Endothelial cell of umbilical vein (primary cell): ENCODE data around the gene FSTL4. TPM values are rescaled to one million over a fixed set of nuclear protein-coding genes. Genes with fewer than 3 reads are reported as not detected.

ENCODE experiments used
- BruUV-seq: library from RNA; stranded (reverse); fragments of 400-500 nt; replicated peaks from 2 replicates; lab custom pipeline; 2021; lab: Mats Ljungman, UMichigan
- CTCF ChIA-PET: fragments of 300-600, 350-600 bp; sonication (Branson Sonifier 250); formaldehyde crosslinking; loops from one replicate; lab custom pipeline; 2021; ENCODE audit warnings: antibody characterized with exemption, inconsistent platforms; lab: Charles Lee
- POLR2A ChIA-PET: fragments of 300-600, 350-600 bp; sonication (Branson Sonifier 250); formaldehyde crosslinking; loops from one replicate; lab custom pipeline; 2021; ENCODE audit warnings: antibody characterized with exemption, inconsistent platforms; lab: Charles Lee
- DNase-seq: peaks from one replicate; pipeline ENCODE4 v3.0.0-alpha.2; 2011; ENCODE audit warnings: low read depth, low spot score
- FAIRE-seq: peaks from 2 replicates; lab custom pipeline; 2011; peaks lifted over from hg19 to GRCh38; lab: Jason Lieb, UNC
- H2AFZ ChIP-seq: 2 replicates; pipeline ENCODE4 v1.6.0; 2012; ENCODE audit warnings: low read depth, low read length, control low read depth, inconsistent platforms
- H3K27ac ChIP-seq: 2 replicates; pipeline ENCODE4 v1.5.1; 2011; ENCODE audit warnings: low read depth, mild to moderate bottlenecking, control low read depth, low read length, moderate library complexity; ENCODE audit not compliant: insufficient read depth
- H3K27me3 ChIP-seq, 2 experiments: 2 replicates each; pipeline versions ENCODE4 v1.6.0 to v1.6.1; 2011; ENCODE audit warnings: low read length in 2 of 2, mixed read lengths in 1 of 2; ENCODE audit not compliant: control insufficient read depth in 2 of 2, insufficient read depth in 2 of 2
- H3K36me3 ChIP-seq, 2 experiments: 2 replicates in 1 of 2; 3 replicates in 1 of 2; pipeline ENCODE4 v1.5.1; 2011; ENCODE audit warnings: low read length in 2 of 2, mild to moderate bottlenecking in 1 of 2, moderate library complexity in 1 of 2; ENCODE audit not compliant: control insufficient read depth in 2 of 2, insufficient read depth in 2 of 2; ENCODE audit errors: extremely low read depth in 1 of 2
- H3K4me1 ChIP-seq: 3 replicates; pipeline ENCODE4 v1.5.1; 2011; ENCODE audit warnings: mild to moderate bottlenecking, low read length; ENCODE audit not compliant: control insufficient read depth, insufficient read depth; ENCODE audit errors: extremely low read depth
- H3K4me2 ChIP-seq: 2 replicates; pipeline ENCODE4 v1.6.1; 2011; ENCODE audit warnings: low read length, control low read depth, mixed read lengths; ENCODE audit not compliant: insufficient read depth
- H3K4me3 ChIP-seq, 3 experiments: fragments of 200-600 bp in 1 of 3; sonication (generic), shearing (Covaris generic) in 1 of 3; replicated peaks in 1 of 3; 2 replicates each; pipeline ENCODE4 v1.5.1; 2011 to 2016; ENCODE audit warnings: control low read depth in 3 of 3, low read length in 3 of 3, mild to moderate bottlenecking in 2 of 3, inconsistent platforms in 1 of 3, low read depth in 1 of 3, moderate library complexity in 1 of 3; ENCODE audit not compliant: insufficient read depth in 1 of 3
- H3K79me2 ChIP-seq: 2 replicates; pipeline ENCODE4 v1.6.0; 2012; ENCODE audit warnings: low read length, inconsistent platforms; ENCODE audit not compliant: control insufficient read depth, insufficient read depth
- H3K9ac ChIP-seq: replicated peaks from 2 replicates; pipeline ENCODE3; 2011; ENCODE audit warnings: low read length, control low read depth; ENCODE audit not compliant: insufficient read depth; ENCODE audit errors: extremely low read depth
- H3K9me1 ChIP-seq: replicated peaks from 3 replicates; pipeline ENCODE4 v1.6.0; 2011; ENCODE audit warnings: mild to moderate bottlenecking, low read length; ENCODE audit not compliant: control insufficient read depth, insufficient read depth; ENCODE audit errors: extremely low read depth
- H3K9me3 ChIP-seq: replicated peaks from 2 replicates; pipeline ENCODE4 v1.5.1; 2012; ENCODE audit warnings: low read length, inconsistent platforms; ENCODE audit not compliant: control insufficient read depth, insufficient read depth
- H4K20me1 ChIP-seq: replicated peaks from 2 replicates; pipeline ENCODE3; 2011; ENCODE audit warnings: mild to moderate bottlenecking, low read length; ENCODE audit not compliant: control insufficient read depth, insufficient read depth; ENCODE audit errors: extremely low read depth
- EZH2 ChIP-seq: IDR thresholded peaks from 2 replicates; pipeline ENCODE4 v1.6.1; 2012; ENCODE audit warnings: borderline replicate concordance, low read depth, mild to moderate bottlenecking, moderate library complexity, low read length, inconsistent platforms; ENCODE audit not compliant: severe bottlenecking
- FOS ChIP-seq: IDR thresholded peaks from 2 replicates; pipeline ENCODE4 v1.6.1; 2011; ENCODE audit warnings: mild to moderate bottlenecking, low read length, moderate library complexity, borderline replicate concordance; ENCODE audit not compliant: insufficient read depth
- GATA2 ChIP-seq: IDR thresholded peaks from 2 replicates; pipeline ENCODE4 v1.7.0; 2011; ENCODE audit warnings: low read depth, mild to moderate bottlenecking, moderate library complexity, mixed read lengths, low read length; ENCODE audit not compliant: insufficient read length, insufficient read depth
- JUN ChIP-seq: IDR thresholded peaks from 2 replicates; pipeline ENCODE4 v1.6.1; 2011; ENCODE audit warnings: borderline replicate concordance, low read depth; ENCODE audit not compliant: insufficient read length, insufficient read depth
- MAX ChIP-seq: IDR thresholded peaks from 2 replicates; pipeline ENCODE4 v1.6.1; 2011; ENCODE audit not compliant: insufficient read depth, insufficient read length
- MYC ChIP-seq: IDR thresholded peaks from one replicate; pipeline ENCODE4 v1.6.1; 2011; ENCODE audit warnings: mild to moderate bottlenecking, low read depth, low read length
- POLR2A ChIP-seq: IDR thresholded peaks from 2 replicates; pipeline ENCODE4 v1.6.1; 2012; ENCODE audit warnings: low read depth, mild to moderate bottlenecking, control low read depth, low read length
- POLR2AphosphoS5 ChIP-seq: IDR thresholded peaks from 2 replicates; pipeline ENCODE4 v1.6.1; 2012; ENCODE audit warnings: low read depth, mild to moderate bottlenecking, control low read depth, low read length, moderate library complexity; ENCODE audit not compliant: insufficient read depth
- dilution Hi-C: fragments of 300-500 bp; cut with MboI; formaldehyde crosslinking; loops from one replicate; pipeline ENCODE4 v1.15.0; 2019; ENCODE audit warnings: low sequenced_read_pairs; ENCODE audit not compliant: extremely low pct_ligation_motif_present
- intact Hi-C: fragments of 100-400 bp; cut with micrococcal nuclease; formaldehyde crosslinking; loops from one replicate; pipeline ENCODE4 v1.10.0; 2022
- polyA plus RNA-seq, 4 experiments: library from polyadenylated mRNA; depleted of rRNA in 3 of 4; stranded (reverse) in 3 of 4; unstranded in 1 of 4; fragments of >200 nt; gene quantifications; 2 replicates each; pipeline versions ENCODE4 v1.2.1 to v1.2.3, GENCODE V29; 2011 to 2012; ENCODE audit warnings: missing spikeins in 1 of 4
- total RNA-seq: library from RNA; stranded (reverse); gene quantifications from 2 replicates; pipeline ENCODE4 v1.2.3, GENCODE V29; 2021
- TF ChIP-seq, protein P1 (sequence below), 2 donors: IDR thresholded peaks; 1 replicate in 1 of 2; 2 replicates in 1 of 2; pipeline ENCODE4 v1.5.1; 2011; ENCODE audit warnings: low read length in 2 of 2, mild to moderate bottlenecking in 2 of 2, moderate library complexity in 2 of 2, control low read depth in 1 of 2, inconsistent platforms in 1 of 2, low read depth in 1 of 2; ENCODE audit not compliant: insufficient read depth in 1 of 2; ENCODE audit errors: extremely low read depth in 1 of 2

The FSTL4 gene
- total and polyA plus RNA-seq, 2 donors (not counting 3 experiments of a cell fraction or from before 2014, with no cell fraction given): 0.18 TPM; not detected in 1

DNA sequence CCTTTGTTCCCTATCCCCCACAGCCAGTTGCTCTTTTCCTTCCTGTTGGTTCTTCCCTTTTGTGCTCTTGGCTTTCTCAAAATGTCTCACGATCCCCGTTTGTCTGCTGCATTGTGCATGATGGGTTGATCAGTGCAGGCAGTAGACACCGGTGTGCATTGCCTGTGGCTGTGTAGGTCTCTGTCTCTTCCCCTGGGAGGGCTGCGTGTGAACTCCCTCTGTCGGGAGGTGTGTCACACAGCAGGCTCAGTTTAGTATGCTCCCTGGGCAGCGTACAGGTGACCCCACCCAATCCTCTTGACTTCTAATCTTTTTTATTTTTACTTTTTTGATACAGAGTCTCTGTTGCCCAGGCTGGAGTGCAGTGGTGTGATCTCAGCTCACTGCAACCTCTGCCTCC lies 265.3 kb downstream of the FSTL4 start:
- POLR2A ChIA-PET: no interaction called here
- no TSS peak for BruUV-seq
- Histone ChIP-seq H3K27ac (no peak overlapping the region), H4K20me1 (no peaks in the 10 kb centered on the region), H3K4me1 (no peaks in the 10 kb centered on the region), H3K27me3 (peaks cover 2 to 3% of the 10 kb centered on the region in 2 experiments), H3K4me3 (no peak overlapping the region), H3K9ac (no peak overlapping the region), H3K9me3 (no peaks in the 10 kb centered on the region), H3K4me2 (no peak overlapping the region), H2AFZ (no peak overlapping the region), H3K79me2 (no peaks in the 10 kb centered on the region), H3K36me3 (no peaks in the 10 kb centered on the region), H3K9me1 (no peaks in the 10 kb centered on the region)
- FAIRE-seq (no peak), DNase-seq (no peak)
- CTCF ChIA-PET: interaction anchor here (1.0 kb wide), 1 partner anchor 18 kb away, joined by 3 read pairs; no protein-coding TSS in a partner anchor
- intact Hi-C loops (no loop called here), dilution Hi-C loops (no loop called here)
- no peak for TF ChIP-seq POLR2AphosphoS5

GRCh38 chr5:133344266-133344665 lies 268.1 kb downstream of the FSTL4 start:
- H3K9me1 ChIP-seq: no peaks in the 10 kb centered on the region
- H3K27ac ChIP-seq: no peak overlapping the region
- intact Hi-C loops (no loop called here), dilution Hi-C loops (no loop called here)
- no peak for FAIRE-seq
- no peak for DNase-seq
- H3K36me3 ChIP-seq: no peaks in the 10 kb centered on the region
- CTCF ChIA-PET: no interaction called here
- no peak overlapping the region for H2AFZ ChIP-seq
- H3K79me2 ChIP-seq: no peaks in the 10 kb centered on the region
- BruUV-seq: no TSS peak
- no peak overlapping the region for H3K4me2 ChIP-seq
- POLR2A ChIA-PET: no interaction called here
- H3K27me3 ChIP-seq: peaks cover 2 to 3% of the 10 kb centered on the region in 2 experiments
- H4K20me1 ChIP-seq: no peaks in the 10 kb centered on the region
- TF ChIP-seq, protein P1, sequence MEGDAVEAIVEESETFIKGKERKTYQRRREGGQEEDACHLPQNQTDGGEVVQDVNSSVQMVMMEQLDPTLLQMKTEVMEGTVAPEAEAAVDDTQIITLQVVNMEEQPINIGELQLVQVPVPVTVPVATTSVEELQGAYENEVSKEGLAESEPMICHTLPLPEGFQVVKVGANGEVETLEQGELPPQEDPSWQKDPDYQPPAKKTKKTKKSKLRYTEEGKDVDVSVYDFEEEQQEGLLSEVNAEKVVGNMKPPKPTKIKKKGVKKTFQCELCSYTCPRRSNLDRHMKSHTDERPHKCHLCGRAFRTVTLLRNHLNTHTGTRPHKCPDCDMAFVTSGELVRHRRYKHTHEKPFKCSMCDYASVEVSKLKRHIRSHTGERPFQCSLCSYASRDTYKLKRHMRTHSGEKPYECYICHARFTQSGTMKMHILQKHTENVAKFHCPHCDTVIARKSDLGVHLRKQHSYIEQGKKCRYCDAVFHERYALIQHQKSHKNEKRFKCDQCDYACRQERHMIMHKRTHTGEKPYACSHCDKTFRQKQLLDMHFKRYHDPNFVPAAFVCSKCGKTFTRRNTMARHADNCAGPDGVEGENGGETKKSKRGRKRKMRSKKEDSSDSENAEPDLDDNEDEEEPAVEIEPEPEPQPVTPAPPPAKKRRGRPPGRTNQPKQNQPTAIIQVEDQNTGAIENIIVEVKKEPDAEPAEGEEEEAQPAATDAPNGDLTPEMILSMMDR (IDR thresholded peaks at IDR 0.05; ENCODE audit: extremely low read depth in 1 of 2, insufficient read depth in 1 of 2, low read depth in 1 of 2, low read length in 2 of 2): no peak
- TF ChIP-seq POLR2A (no peak), JUN (no peak), GATA2 (no peak), FOS (no peak), POLR2AphosphoS5 (no peak), MAX (no peak), EZH2 (no peak), MYC (no peak)
- no peak overlapping the region for H3K4me3 ChIP-seq
- no peaks in the 10 kb centered on the region for H3K4me1 ChIP-seq
- H3K9me3 ChIP-seq: no peaks in the 10 kb centered on the region
- H3K9ac ChIP-seq: no peak overlapping the region
